C4-2B (cell line): ENCODE data around the gene VASN.

Experiments
- H3K27ac ChIP-seq: fragments of 450-650 bp; 2 replicates; pipeline ENCODE4 v1.5.1; 2017
- ZFX ChIP-seq: fragments of 450-650 bp; IDR thresholded peaks from 2 replicates; pipeline ENCODE4 v1.6.1; 2017
- TF ChIP-seq, protein P1 (sequence below): fragments of 450-650 bp; conservative IDR thresholded peaks from 2 replicates; pipeline ENCODE4 v1.5.1; 2017; ENCODE audit warnings: mild to moderate bottlenecking

Gene VASN

DNA sequence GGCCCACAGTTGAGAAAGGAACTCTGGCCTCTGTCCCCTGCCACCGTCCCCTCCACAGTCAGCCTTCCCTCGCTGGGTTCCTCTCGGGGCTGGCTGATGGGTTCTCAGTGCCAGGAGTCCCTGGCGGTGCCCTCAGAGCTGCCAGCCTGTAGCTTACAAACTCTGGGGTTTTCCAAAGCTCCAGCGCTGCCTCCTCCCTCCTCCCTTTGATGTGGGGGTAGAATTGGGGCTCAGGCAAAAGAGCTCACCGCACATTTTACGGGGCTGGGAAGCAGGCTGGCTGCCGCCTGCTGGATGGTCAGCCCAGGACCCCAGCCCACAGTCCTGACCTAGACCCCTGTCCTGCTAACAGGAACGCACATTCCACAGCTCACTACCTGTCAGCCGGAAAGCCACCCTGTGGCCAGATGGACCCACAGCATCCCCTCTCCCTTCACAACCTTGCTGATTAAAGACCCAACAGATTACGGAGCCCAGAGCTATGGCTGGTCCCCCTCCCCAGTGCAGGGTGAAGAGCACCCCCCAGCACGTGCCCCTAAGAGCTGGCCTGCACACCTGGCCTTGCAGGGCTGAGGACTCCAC lies 6.0 kb downstream of the VASN start:
- TF ChIP-seq, protein P1, sequence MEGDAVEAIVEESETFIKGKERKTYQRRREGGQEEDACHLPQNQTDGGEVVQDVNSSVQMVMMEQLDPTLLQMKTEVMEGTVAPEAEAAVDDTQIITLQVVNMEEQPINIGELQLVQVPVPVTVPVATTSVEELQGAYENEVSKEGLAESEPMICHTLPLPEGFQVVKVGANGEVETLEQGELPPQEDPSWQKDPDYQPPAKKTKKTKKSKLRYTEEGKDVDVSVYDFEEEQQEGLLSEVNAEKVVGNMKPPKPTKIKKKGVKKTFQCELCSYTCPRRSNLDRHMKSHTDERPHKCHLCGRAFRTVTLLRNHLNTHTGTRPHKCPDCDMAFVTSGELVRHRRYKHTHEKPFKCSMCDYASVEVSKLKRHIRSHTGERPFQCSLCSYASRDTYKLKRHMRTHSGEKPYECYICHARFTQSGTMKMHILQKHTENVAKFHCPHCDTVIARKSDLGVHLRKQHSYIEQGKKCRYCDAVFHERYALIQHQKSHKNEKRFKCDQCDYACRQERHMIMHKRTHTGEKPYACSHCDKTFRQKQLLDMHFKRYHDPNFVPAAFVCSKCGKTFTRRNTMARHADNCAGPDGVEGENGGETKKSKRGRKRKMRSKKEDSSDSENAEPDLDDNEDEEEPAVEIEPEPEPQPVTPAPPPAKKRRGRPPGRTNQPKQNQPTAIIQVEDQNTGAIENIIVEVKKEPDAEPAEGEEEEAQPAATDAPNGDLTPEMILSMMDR: no peak; the same call in 1 of the 2 replicates
- no peak for TF ChIP-seq ZFX
- H3K27ac ChIP-seq: peak overlapping the region; percentile 85

DNA sequence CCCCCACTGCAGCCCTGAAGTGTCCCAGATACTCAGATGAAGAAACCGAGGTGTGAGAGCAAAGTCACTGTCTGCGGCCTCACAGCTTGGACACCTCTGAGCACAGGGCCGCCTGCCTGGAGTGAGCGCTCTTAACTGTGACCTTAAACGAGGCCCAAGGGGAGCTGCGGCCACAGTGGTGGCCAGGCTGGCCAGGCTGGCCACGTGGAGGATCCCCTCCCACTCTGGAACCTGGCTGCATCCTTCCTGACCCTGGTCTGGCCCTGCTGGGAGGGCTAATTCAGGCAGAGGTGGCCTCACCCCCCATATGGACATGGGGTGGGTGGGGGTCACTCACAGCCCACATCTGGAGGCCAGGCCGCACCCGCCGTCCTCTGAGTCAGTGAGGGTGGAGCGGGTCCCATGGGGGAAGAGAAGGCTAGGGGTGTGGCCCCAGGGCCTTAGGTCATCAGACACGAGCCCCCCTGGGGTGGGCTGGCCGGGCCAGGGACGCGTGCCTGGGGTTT lies 6.6 kb downstream of the VASN start:
- peak overlapping the region; percentile 85; the same call in 1 of the 2 replicates for H3K27ac ChIP-seq
- TF ChIP-seq ZFX: no peak
- TF ChIP-seq, protein P1: no peak

DNA sequence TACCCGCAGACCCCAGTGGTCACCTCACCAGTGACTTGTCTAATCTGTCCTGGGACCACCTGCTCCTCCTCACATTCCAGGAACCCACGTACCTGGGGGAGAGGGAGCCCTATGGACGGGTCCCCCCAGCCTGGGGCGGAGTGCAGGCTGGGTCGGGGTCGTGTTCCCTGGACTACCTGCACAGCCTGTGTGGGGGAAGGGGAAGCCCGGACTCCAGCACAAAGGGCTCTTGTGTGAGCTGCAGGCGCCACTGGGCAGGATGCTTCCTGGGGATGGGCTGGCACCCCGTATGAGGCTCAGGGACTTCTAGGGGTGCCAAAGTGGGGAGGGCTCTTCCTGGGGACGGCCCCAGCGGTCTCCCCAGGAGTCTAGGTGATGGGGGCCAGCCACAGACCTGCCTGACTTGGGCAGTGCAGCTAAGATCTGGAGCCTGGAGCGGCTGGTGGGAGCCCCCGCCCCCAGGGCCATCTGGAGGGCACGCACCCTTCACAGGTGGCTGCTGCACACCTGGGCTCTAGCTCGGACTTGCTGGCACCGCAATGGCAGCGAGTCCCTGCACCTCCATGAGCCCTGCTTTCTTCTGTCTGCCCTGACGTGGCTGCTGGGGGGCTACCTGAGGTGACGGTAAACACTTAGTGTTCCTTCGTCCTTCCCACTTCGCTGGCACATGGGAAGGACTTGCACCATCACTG lies 7.5 kb downstream of the VASN start:
- no peak overlapping the region for H3K27ac ChIP-seq
- TF ChIP-seq, protein P1: no peak
- TF ChIP-seq ZFX: no peak

DNA sequence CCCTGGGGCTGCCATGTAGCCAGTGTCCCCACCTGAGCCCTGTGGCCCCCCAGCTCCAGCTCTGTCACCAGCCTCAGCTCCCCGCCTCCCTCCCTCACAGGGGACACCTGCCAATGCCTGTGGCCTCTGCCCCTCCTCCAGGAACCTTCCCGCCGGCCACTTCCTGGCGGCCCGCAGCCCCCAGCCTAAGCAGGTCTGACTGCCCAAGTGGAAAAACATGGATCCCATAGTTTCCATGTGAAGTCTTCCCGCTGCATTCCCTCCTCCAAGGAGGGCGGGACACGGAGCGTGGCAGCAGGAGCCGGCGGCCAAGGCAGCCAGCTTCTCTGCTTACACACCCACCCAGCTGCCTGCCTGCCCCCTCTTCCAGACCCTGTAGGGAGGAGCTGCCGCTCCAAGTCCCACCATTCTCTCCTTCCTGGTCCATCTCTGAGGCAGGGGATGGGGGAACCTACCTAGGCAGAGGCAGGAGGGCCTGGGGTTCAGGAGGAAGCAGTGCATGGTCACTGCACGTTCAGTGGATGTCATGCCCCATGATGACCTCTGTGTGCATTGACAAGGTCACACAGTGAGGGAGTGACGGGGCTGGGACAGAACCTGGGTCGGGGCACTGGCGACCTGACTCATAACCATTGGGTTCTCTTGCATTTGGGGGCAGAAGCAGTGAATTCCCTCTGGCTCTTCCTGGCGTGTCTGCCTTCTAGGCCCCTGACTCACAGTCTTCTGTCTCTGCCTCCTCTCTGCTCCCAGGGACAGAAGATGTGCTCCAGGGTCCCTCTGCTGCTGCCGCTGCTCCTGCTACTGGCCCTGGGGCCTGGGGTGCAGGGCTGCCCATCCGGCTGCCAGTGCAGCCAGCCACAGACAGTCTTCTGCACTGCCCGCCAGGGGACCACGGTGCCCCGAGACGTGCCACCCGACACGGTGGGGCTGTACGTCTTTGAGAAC lies 8.7 kb downstream of the VASN start:
- peak overlapping the region; percentile 16; the same call in 1 of the 2 replicates for H3K27ac ChIP-seq
- no peak for TF ChIP-seq ZFX
- TF ChIP-seq, protein P1: no peak

DNA sequence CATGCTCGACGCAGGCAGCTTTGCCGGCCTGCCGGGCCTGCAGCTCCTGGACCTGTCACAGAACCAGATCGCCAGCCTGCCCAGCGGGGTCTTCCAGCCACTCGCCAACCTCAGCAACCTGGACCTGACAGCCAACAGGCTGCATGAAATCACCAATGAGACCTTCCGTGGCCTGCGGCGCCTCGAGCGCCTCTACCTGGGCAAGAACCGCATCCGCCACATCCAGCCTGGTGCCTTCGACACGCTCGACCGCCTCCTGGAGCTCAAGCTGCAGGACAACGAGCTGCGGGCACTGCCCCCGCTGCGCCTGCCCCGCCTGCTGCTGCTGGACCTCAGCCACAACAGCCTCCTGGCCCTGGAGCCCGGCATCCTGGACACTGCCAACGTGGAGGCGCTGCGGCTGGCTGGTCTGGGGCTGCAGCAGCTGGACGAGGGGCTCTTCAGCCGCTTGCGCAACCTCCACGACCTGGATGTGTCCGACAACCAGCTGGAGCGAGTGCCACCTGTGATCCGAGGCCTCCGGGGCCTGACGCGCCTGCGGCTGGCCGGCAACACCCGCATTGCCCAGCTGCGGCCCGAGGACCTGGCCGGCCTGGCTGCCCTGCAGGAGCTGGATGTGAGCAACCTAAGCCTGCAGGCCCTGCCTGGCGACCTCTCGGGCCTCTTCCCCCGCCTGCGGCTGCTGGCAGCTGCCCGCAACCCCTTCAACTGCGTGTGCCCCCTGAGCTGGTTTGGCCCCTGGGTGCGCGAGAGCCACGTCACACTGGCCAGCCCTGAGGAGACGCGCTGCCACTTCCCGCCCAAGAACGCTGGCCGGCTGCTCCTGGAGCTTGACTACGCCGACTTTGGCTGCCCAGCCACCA lies 9.7 kb downstream of the VASN start:
- H3K27ac ChIP-seq: no peak overlapping the region

More for the DNA sequence above, 9.7 kb downstream of the VASN start:
- no peak for TF ChIP-seq ZFX
- TF ChIP-seq, protein P1: no peak
